HL-60 (cell line): ENCODE measurements around the gene SUV39H1.
"Not testable (repeated sequence)": the region's sequence is repeated elsewhere in the genome, so short reads cannot be mapped to it uniquely, and the experiment has no call there.

ENCODE experiments used
- DNase-seq, 2 experiments: peaks; one replicate each; pipeline ENCODE4 v3.0.0-alpha.2; 2010 to 2020; ENCODE audit warnings: low read depth in 1 of 2, low spot score in 1 of 2
- H3K27ac ChIP-seq: fragments of 250-450 bp; sonication (Bioruptor Pico); replicated peaks from 2 replicates; pipeline ENCODE4 v1.5.1; 2020; ENCODE audit warnings: mild to moderate bottlenecking, moderate library complexity
- H3K27me3 ChIP-seq: fragments of 250-450 bp; sonication (Bioruptor Pico); 2 replicates; pipeline ENCODE4 v1.5.1; 2021; ENCODE audit warnings: mild to moderate bottlenecking, moderate library complexity; ENCODE audit not compliant: insufficient read depth, poor library complexity, severe bottlenecking
- H3K4me3 ChIP-seq: replicated peaks from 2 replicates; pipeline ENCODE4 v1.5.1; 2011; ENCODE audit warnings: mild to moderate bottlenecking, control low read depth, low read length; ENCODE audit not compliant: insufficient read depth
- CTCF ChIP-seq: IDR thresholded peaks from one replicate; pipeline ENCODE4 v1.5.1; 2011; ENCODE audit warnings: low read length, control low read depth, inconsistent platforms; ENCODE audit not compliant: insufficient read depth
- GABPA ChIP-seq: IDR thresholded peaks from 2 replicates; pipeline ENCODE4 v1.6.1; 2012; ENCODE audit warnings: low read depth
- POLR2AphosphoS5 ChIP-seq: IDR thresholded peaks from 2 replicates; pipeline ENCODE4 v1.6.1; 2012; ENCODE audit warnings: low read depth
- SPI1 ChIP-seq: IDR thresholded peaks from 2 replicates; pipeline ENCODE4 v1.6.1; 2012; ENCODE audit warnings: low read depth, mild to moderate bottlenecking, borderline replicate concordance
- TF ChIP-seq, protein P1 (sequence below): IDR thresholded peaks from 2 replicates; pipeline ENCODE4 v1.6.1; 2012; ENCODE audit warnings: low read depth; ENCODE audit not compliant: insufficient replicate concordance

Gene SUV39H1

DNA sequence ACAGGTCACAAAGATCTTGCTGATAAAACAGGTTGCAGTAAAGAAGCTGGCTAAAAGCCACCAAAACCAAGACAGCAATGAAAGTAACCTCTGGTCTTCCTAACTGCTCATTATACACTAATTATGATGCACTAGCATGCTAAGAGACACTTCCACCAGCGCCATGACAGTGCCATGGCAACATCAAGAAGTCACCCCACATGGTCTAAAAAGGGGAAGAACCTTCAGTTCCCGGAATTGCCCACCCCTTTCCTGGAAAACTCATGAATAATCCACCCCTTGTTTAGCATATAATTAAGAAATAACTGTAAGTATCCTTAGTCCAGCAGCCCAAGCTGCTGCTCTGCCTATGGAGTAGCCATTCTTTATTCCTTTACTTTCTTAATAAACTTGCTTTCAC, 16.1 kb upstream of the SUV39H1 start:
- DNase-seq = peak in 1 of 2 experiments; percentile 61
- not testable (repeated sequence) for H3K4me3 ChIP-seq, H3K27me3 ChIP-seq
- H3K27ac ChIP-seq = peak overlapping the region; percentile 50
- TF ChIP-seq SPI1 = peak; percentile 14; the same call in 1 of the 2 replicates

- not testable (repeated sequence) for DNase-seq, H3K27me3 ChIP-seq, H3K4me3 ChIP-seq
- H3K27ac ChIP-seq = peak overlapping the region; percentile 50
Measured at GRCh38 chrX:48680925-48681324, 15.6 kb upstream of the SUV39H1 start.

DNA sequence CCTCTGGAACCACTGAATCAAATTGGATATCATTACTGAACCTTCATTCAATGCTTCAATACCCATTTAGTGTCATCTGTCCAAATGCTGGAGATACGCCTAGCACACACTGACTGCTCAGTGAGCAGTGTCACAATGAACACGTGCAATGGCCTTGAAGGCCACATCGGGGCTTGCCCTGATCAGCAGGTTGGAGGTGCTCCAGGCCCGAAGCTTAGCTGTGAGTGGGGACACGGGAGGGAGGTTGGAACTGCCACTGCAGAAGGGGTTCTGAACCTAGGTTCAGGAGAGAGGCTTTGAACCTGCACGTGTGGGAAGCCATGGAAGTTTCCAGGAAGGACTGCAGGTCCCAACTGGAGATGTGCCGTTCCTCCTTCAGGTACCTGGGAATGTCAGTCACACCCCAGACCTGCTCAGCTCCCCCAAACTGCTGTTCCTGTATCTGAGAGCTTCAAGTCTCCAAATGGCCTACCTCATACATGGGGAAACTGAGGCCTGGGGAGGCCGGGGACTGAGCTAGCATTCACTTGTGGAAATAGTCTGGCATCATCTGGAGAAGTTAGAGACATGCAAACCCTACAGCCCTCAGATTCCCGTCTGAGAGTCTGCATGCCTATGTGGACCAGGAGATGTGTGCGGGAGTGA, 14.9 kb upstream of the SUV39H1 start:
- H3K27me3 ChIP-seq = no peaks in the 10 kb centered on the region
- no peak overlapping the region for H3K27ac ChIP-seq
- H3K4me3 ChIP-seq = no peak overlapping the region
- TF ChIP-seq SPI1 (no peak), GABPA (no peak), POLR2AphosphoS5 (no peak), CTCF (no peak)
- TF ChIP-seq, protein P1, sequence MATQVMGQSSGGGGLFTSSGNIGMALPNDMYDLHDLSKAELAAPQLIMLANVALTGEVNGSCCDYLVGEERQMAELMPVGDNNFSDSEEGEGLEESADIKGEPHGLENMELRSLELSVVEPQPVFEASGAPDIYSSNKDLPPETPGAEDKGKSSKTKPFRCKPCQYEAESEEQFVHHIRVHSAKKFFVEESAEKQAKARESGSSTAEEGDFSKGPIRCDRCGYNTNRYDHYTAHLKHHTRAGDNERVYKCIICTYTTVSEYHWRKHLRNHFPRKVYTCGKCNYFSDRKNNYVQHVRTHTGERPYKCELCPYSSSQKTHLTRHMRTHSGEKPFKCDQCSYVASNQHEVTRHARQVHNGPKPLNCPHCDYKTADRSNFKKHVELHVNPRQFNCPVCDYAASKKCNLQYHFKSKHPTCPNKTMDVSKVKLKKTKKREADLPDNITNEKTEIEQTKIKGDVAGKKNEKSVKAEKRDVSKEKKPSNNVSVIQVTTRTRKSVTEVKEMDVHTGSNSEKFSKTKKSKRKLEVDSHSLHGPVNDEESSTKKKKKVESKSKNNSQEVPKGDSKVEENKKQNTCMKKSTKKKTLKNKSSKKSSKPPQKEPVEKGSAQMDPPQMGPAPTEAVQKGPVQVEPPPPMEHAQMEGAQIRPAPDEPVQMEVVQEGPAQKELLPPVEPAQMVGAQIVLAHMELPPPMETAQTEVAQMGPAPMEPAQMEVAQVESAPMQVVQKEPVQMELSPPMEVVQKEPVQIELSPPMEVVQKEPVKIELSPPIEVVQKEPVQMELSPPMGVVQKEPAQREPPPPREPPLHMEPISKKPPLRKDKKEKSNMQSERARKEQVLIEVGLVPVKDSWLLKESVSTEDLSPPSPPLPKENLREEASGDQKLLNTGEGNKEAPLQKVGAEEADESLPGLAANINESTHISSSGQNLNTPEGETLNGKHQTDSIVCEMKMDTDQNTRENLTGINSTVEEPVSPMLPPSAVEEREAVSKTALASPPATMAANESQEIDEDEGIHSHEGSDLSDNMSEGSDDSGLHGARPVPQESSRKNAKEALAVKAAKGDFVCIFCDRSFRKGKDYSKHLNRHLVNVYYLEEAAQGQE = no peak
- no peak for DNase-seq

DNA sequence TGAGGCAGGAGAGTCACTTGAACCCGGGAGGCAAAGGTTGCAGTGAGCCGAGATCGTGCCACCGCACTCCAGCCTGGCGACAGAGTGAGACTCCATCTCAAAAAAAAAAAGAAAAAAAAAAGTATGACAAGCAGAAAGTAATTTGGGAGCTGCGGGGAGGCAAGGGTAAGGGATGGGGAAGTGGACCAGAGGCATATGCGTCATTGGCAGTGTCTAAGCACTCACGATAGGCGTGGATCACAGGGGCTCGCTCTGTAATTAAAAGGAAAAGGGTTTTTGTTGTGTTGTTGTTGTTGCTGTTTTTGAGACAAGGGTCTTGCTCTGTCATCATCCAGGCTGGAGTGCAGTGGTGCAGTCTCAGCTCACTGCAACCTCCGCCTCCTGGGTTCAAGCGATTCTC, 13.7 kb upstream of the SUV39H1 start:
- H3K27ac ChIP-seq = peak overlapping the region; percentile 92
- H3K27me3 ChIP-seq, H3K4me3 ChIP-seq: not testable (repeated sequence)
- peak in 1 of 2 experiments; percentile 51 for DNase-seq
- peak; percentile 75 for TF ChIP-seq SPI1

- Histone ChIP-seq H3K27me3 (no peaks in the 10 kb centered on the region), H3K4me3 (peak within 1 kb of the TSS; percentile 74), H3K27ac (peak within 1 kb of the TSS; percentile 92)
- TF ChIP-seq CTCF = no peak
- TF ChIP-seq SPI1 = peak; percentile 62; the same call in 1 of the 2 replicates
- TF ChIP-seq, protein P1 = peak; percentile 30
- peak; percentile 81 for TF ChIP-seq GABPA
- TF ChIP-seq POLR2AphosphoS5 = peak; percentile 74
- peak; percentile 56 to 88 for DNase-seq
Measured at GRCh38 chrX:48683411-48683982, 13.0 kb upstream of the SUV39H1 start, which contains the start of gene WAS. WAS (plus strand) TSS chrX:48683799; CDS start chrX:48683854, 55 bp downstream.
